Epidermal melanocyte (primary cell): ENCODE results near the gene DEDD2.
A peak's percentile ranks its signal among the peaks of the same experiment; 100 is the strongest.

ENCODE experiments used
- DNase-seq: peaks from one replicate; pipeline ENCODE4 v3.0.0; 2011; ENCODE audit warnings: low spot score; ENCODE audit not compliant: insufficient read length

DEDD2 gene

GRCh38 chr19:42228641-42229040, 11.2 kb upstream of the DEDD2 start:
- no peak for DNase-seq

GRCh38 chr19:42226886-42227285, 9.4 kb upstream of the DEDD2 start:
- DNase-seq: no peak

- no peak for DNase-seq
Measured at GRCh38 chr19:42225718-42226292, 8.3 kb upstream of the DEDD2 start.

- DNase-seq: no peak
Measured at GRCh38 chr19:42224940-42225717, 7.7 kb upstream of the DEDD2 start.

- no peak for DNase-seq
Measured at GRCh38 chr19:42220751-42221097, 3.2 kb upstream of the DEDD2 start.

- peak; percentile 100 for DNase-seq
Measured at GRCh38 chr19:42219812-42220750, 2.6 kb upstream of the DEDD2 start, which contains the start of gene ZNF526. TSS of gene ZNF526 (plus strand) at chr19:42220312. CDS start at chr19:42224404, 4,092 bp downstream.

GRCh38 chr19:42216653-42217519, 591 bp downstream of the DEDD2 start:
- DNase-seq: no peak

GRCh38 chr19:42214810-42215485, 2.5 kb downstream of the DEDD2 start:
- no peak for DNase-seq

- DNase-seq: no peak
Measured at GRCh38 chr19:42212886-42213285, 4.6 kb downstream of the DEDD2 start.

- no peak for DNase-seq
Measured at GRCh38 chr19:42208612-42209011, 8.9 kb downstream of the DEDD2 start.

- no peak for DNase-seq
Measured at GRCh38 chr19:42207767-42208271, 9.7 kb downstream of the DEDD2 start.

GRCh38 chr19:42206871-42207755, 10.4 kb downstream of the DEDD2 start:
- no peak for DNase-seq

- no peak for DNase-seq
Measured at GRCh38 chr19:42204664-42205063, 12.8 kb downstream of the DEDD2 start.

GRCh38 chr19:42203700-42204099, 13.8 kb downstream of the DEDD2 start:
- no peak for DNase-seq

- DNase-seq: no peak
Measured at GRCh38 chr19:42202290-42202880, 15.1 kb downstream of the DEDD2 start.

- DNase-seq: no peak
Measured at GRCh38 chr19:42201489-42202289, 15.8 kb downstream of the DEDD2 start.

GRCh38 chr19:42200116-42200715, 17.3 kb downstream of the DEDD2 start:
- DNase-seq: no peak
